Measurements from ENCODE around the gene PLXDC2. TPM values are rescaled to one million over a fixed set of nuclear protein-coding genes. Genes with fewer than 3 reads are reported as not detected.

The PLXDC2 gene
- total and polyA plus RNA-seq, 2 experiments from 2014 or later = 39.9 to 52.2 TPM

GRCh38 chr10:20075713-20076112, 259.5 kb downstream of the PLXDC2 start:
- Histone ChIP-seq H3K9me3 (ENCODE audit: low read depth) (no peaks in the 10 kb centered on the region), H3K4me1 (ENCODE audit: insufficient read depth) (no peaks in the 10 kb centered on the region), H3K4me2 (no peak overlapping the region), H3K36me3 (replicated peaks; ENCODE audit: insufficient read depth, low read depth) (no peaks in the 10 kb centered on the region), H4K20me1 (ENCODE audit: insufficient read depth, poor library complexity, severe bottlenecking) (no peaks in the 10 kb centered on the region), H2AFZ (no peak overlapping the region), H3K9me2 (replicated peaks; ENCODE audit: insufficient read depth) (no peaks in the 10 kb centered on the region), H3K4me3 (no peak overlapping the region), H3K27ac (no peak overlapping the region), H3K27me3 (no peaks in the 10 kb centered on the region), H3K79me2 (no peaks in the 10 kb centered on the region)
- 88% methylated on average over 1 of the region's 1 CpG for WGBS (ENCODE audit: low lambda C conversion rate, missing lambda C conversion rate)
- DNase-seq (ENCODE audit: low spot score) = no peak
- TF ChIP-seq CTCF (IDR thresholded peaks at IDR 0.05; ENCODE audit: poor library complexity) (no peak), EZH2phosphoT487 (IDR thresholded peaks at IDR 0.05; ENCODE audit: low read depth, severe bottlenecking, unreplicated experiment) (no peak), EZH2 (IDR thresholded peaks at IDR 0.05; ENCODE audit: borderline replicate concordance) (no peak)

GRCh38 chr10:20084451-20084850, 268.2 kb downstream of the PLXDC2 start:
- no peak overlapping the region for H2AFZ ChIP-seq
- no peak overlapping the region for H3K4me2 ChIP-seq
- DNase-seq (ENCODE audit: low spot score) = no peak
- no peaks in the 10 kb centered on the region for H3K27me3 ChIP-seq
- H3K4me3 ChIP-seq = no peak overlapping the region
- H3K9me2 ChIP-seq (replicated peaks; ENCODE audit: insufficient read depth) = no peaks in the 10 kb centered on the region
- H4K20me1 ChIP-seq (ENCODE audit: insufficient read depth, poor library complexity, severe bottlenecking) = no peaks in the 10 kb centered on the region
- no peak for TF ChIP-seq EZH2 (IDR thresholded peaks at IDR 0.05; ENCODE audit: borderline replicate concordance)
- no peaks in the 10 kb centered on the region for H3K4me1 ChIP-seq (ENCODE audit: insufficient read depth)
- WGBS (ENCODE audit: low lambda C conversion rate, missing lambda C conversion rate) = 71% methylated on average over 2 of the region's 2 CpGs
- H3K27ac ChIP-seq = no peak overlapping the region
- no peaks in the 10 kb centered on the region for H3K36me3 ChIP-seq (replicated peaks; ENCODE audit: insufficient read depth, low read depth)
- no peaks in the 10 kb centered on the region for H3K9me3 ChIP-seq (ENCODE audit: low read depth)
- no peaks in the 10 kb centered on the region for H3K79me2 ChIP-seq

- DNase-seq (ENCODE audit: low spot score) = no peak
- 44% methylated on average over 5 of the region's 5 CpGs for WGBS (ENCODE audit: low lambda C conversion rate, missing lambda C conversion rate)
- Histone ChIP-seq H3K79me2 (no peaks in the 10 kb centered on the region), H3K4me3 (no peak overlapping the region), H4K20me1 (ENCODE audit: insufficient read depth, poor library complexity, severe bottlenecking) (no peaks in the 10 kb centered on the region), H3K9me2 (replicated peaks; ENCODE audit: insufficient read depth) (no peaks in the 10 kb centered on the region), H3K36me3 (replicated peaks; ENCODE audit: insufficient read depth, low read depth) (no peaks in the 10 kb centered on the region), H3K4me2 (no peak overlapping the region), H3K4me1 (ENCODE audit: insufficient read depth) (no peaks in the 10 kb centered on the region), H2AFZ (no peak overlapping the region), H3K27ac (no peak overlapping the region), H3K27me3 (no peaks in the 10 kb centered on the region), H3K9me3 (ENCODE audit: low read depth) (no peaks in the 10 kb centered on the region)
- TF ChIP-seq EZH2phosphoT487 (IDR thresholded peaks at IDR 0.05; ENCODE audit: low read depth, severe bottlenecking, unreplicated experiment) (no peak), EZH2 (IDR thresholded peaks at IDR 0.05; ENCODE audit: borderline replicate concordance) (no peak), CTCF (IDR thresholded peaks at IDR 0.05; ENCODE audit: poor library complexity) (no peak)
Measured at GRCh38 chr10:20085115-20085514, 268.9 kb downstream of the PLXDC2 start.

GRCh38 chr10:20087353-20087752, 271.1 kb downstream of the PLXDC2 start:
- Histone ChIP-seq H3K4me2 (no peak overlapping the region), H3K27ac (no peak overlapping the region), H3K79me2 (no peaks in the 10 kb centered on the region), H3K4me3 (no peak overlapping the region), H3K36me3 (replicated peaks; ENCODE audit: insufficient read depth, low read depth) (no peaks in the 10 kb centered on the region), H3K9me3 (ENCODE audit: low read depth) (no peaks in the 10 kb centered on the region), H3K4me1 (ENCODE audit: insufficient read depth) (no peaks in the 10 kb centered on the region), H3K9me2 (replicated peaks; ENCODE audit: insufficient read depth) (no peaks in the 10 kb centered on the region), H3K27me3 (no peaks in the 10 kb centered on the region), H4K20me1 (ENCODE audit: insufficient read depth, poor library complexity, severe bottlenecking) (no peaks in the 10 kb centered on the region), H2AFZ (no peak overlapping the region)
- WGBS (ENCODE audit: low lambda C conversion rate, missing lambda C conversion rate) = 88% methylated on average over 2 of the region's 2 CpGs
- DNase-seq (ENCODE audit: low spot score) = no peak
- no peak for TF ChIP-seq EZH2 (IDR thresholded peaks at IDR 0.05; ENCODE audit: borderline replicate concordance)
- TF ChIP-seq EZH2phosphoT487 (IDR thresholded peaks at IDR 0.05; ENCODE audit: low read depth, severe bottlenecking, unreplicated experiment) = no peak
- no peak for TF ChIP-seq CTCF (IDR thresholded peaks at IDR 0.05; ENCODE audit: poor library complexity)

Measured in hepatocyte (in vitro differentiated cells).